HUDEP-2 (cell line): ENCODE results near the gene SLC9A5.

Experiments used
- DNase-seq, 76 experiments: peaks; one replicate each; lab custom pipeline; 2025; ENCODE audit not compliant: unreplicated experiment in 76 of 76; lab: John Stamatoyannopoulos, UW

Gene SLC9A5

GRCh38 chr16:67237396-67238277 lies 11.1 kb upstream of the SLC9A5 start:
- DNase-seq, result no peak

GRCh38 chr16:67238278-67238575 lies 10.6 kb upstream of the SLC9A5 start:
- DNase-seq, result no peak

- DNase-seq, result no peak
Observed at GRCh38 chr16:67238806-67239470, 9.8 kb upstream of the SLC9A5 start.

- peak in 35 of 76 experiments; percentile 5 to 56 (median 27) for DNase-seq
Observed at GRCh38 chr16:67240506-67240905, 8.3 kb upstream of the SLC9A5 start.

- DNase-seq, result peak in 3 of 76 experiments; percentile 6 to 24 (median 23)
Observed at GRCh38 chr16:67241008-67241900, 7.5 kb upstream of the SLC9A5 start.

GRCh38 chr16:67242138-67242730 lies 6.5 kb upstream of the SLC9A5 start:
- no peak for DNase-seq

- DNase-seq, result peak in 1 of 76 experiments; percentile 6
Observed at GRCh38 chr16:67243481-67243880, 5.3 kb upstream of the SLC9A5 start.

- DNase-seq, result peak in 37 of 76 experiments; percentile 3 to 66 (median 36)
Observed at GRCh38 chr16:67244387-67245185, 4.2 kb upstream of the SLC9A5 start.

- no peak for DNase-seq
Observed at GRCh38 chr16:67245186-67245585, 3.6 kb upstream of the SLC9A5 start.

- peak in 1 of 76 experiments; percentile 43 for DNase-seq
Observed at GRCh38 chr16:67245674-67246080, 3.1 kb upstream of the SLC9A5 start.

- DNase-seq, result peak in 56 of 76 experiments; percentile 5 to 81 (median 56)
Observed at GRCh38 chr16:67246081-67246755, 2.6 kb upstream of the SLC9A5 start.

- peak in 10 of 76 experiments; percentile 17 to 59 (median 44) for DNase-seq
Observed at GRCh38 chr16:67246756-67247191, 2.0 kb upstream of the SLC9A5 start.

- peak in 75 of 76 experiments; percentile 69 to 99 (median 96) for DNase-seq
Observed at GRCh38 chr16:67247192-67248072, 1.3 kb upstream of the SLC9A5 start, which contains the start of gene FHOD1. Gene FHOD1, minus strand, starts transcription at chr16:67247481. Its CDS starts 71 bp downstream, at chr16:67247410.

GRCh38 chr16:67248073-67248400 lies 742 bp upstream of the SLC9A5 start:
- peak in 3 of 76 experiments; percentile 12 to 26 (median 12) for DNase-seq

GRCh38 chr16:67249178-67250044 lies 632 bp downstream of the SLC9A5 start:
- DNase-seq, result no peak

- no peak for DNase-seq
Observed at GRCh38 chr16:67250045-67250327, 1.2 kb downstream of the SLC9A5 start.
